NCI-H2227 treated with DMSO at 0.1 percent for 48 hours (cell line): ENCODE results near the gene CHKB.
"Not testable (repeated sequence)": the region's sequence is repeated elsewhere in the genome, so short reads cannot be mapped to it uniquely, and the experiment has no call there.

Experiments
- DNase-seq: peaks from one replicate; lab custom pipeline; 2025; lab: John Stamatoyannopoulos, UW

The CHKB gene, protein sequence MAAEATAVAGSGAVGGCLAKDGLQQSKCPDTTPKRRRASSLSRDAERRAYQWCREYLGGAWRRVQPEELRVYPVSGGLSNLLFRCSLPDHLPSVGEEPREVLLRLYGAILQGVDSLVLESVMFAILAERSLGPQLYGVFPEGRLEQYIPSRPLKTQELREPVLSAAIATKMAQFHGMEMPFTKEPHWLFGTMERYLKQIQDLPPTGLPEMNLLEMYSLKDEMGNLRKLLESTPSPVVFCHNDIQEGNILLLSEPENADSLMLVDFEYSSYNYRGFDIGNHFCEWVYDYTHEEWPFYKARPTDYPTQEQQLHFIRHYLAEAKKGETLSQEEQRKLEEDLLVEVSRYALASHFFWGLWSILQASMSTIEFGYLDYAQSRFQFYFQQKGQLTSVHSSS

DNA sequence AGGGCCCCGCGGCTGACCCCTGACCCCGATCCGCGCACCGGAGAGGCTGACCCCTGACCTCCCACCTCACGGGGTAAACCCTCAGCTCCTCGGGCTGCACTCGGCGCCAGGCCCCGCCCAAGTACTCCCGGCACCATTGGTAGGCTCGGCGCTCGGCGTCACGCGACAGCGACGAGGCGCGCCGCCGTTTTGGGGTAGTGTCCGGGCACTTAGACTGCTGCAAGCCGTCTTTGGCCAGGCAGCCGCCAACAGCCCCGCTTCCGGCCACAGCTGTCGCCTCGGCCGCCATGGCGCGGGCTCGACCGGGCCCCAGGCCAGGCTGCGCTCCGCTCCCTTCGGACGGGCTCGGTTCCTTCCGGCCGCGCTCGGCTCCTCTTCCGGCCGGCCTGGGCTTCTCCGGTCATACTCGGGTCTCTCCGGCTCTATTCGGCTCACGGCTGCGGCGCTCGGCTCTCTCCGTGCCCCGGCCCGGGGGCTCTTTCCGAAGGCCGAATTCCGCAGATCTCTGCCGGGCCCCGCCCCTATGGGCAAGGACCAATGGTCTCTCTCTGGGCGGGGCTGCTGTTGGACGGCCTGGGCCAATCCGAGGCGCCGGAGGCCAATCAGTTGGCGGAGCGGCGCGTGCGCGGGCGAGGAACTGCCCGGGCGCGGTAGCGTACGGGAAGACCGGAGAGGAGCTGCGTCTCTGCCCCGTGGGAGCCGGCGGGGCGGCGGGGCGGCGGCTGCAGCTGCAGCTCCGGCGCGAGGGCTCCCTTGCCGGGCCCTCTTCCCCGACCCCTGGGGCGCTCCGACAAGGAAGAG lies at the start of gene CHKB:
TSS of gene CHKB (minus strand) at position 357 of the 801 bp plus-strand sequence. CDS start at position 289, 68 bp downstream.
- DNase-seq = peak; percentile 94

DNA sequence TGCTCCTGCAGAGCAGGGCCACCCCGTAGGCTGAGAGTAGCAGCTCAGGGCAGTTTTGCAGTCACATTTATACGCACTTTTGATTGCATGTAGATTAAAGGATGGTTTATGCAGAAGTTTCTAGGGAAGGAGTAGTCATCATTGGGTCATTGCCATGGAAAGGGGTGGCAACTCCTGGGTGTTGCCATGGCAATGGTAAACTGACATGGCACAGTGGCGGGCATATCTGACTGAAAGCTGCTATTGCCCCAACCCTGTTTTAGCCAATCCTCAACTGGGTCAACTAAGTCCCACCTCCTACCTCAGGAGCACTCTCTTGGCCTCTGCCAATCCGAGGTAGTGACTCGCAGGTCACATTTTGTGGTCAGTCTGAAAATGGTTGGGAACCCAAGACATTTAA lies 47.7 kb upstream of the CHKB start:
- no peak for DNase-seq

DNA sequence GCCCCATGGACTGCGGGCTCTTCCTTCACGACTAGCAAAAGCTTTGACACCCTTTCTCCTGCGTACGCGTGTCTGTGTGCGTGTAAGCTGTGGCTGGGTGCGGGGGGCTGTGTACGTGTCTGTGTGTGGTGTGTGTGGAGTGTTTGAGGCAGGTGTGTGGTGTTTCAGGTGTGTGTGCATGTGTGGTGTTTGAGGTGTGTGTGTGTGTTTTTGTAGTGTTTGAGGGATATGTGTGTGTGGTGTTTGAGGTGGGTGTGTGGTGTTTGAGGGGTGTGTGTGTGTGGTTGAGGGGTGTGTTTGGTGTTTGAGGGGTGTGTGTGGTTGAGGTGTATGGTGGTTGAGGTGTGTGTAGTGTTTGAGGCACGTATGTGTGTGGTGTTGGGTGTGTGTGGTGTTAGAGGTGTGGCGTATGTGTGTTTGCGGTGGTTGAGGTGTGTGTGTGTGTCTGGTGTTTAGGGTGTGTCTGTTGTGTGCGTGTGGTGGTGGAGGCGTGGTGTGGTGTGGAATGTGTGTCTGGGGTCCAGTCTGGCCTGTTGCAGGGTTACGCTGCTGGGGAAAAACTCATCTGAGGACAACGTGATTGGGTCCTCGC lies 46.0 kb upstream of the CHKB start:
- no peak for DNase-seq

DNA sequence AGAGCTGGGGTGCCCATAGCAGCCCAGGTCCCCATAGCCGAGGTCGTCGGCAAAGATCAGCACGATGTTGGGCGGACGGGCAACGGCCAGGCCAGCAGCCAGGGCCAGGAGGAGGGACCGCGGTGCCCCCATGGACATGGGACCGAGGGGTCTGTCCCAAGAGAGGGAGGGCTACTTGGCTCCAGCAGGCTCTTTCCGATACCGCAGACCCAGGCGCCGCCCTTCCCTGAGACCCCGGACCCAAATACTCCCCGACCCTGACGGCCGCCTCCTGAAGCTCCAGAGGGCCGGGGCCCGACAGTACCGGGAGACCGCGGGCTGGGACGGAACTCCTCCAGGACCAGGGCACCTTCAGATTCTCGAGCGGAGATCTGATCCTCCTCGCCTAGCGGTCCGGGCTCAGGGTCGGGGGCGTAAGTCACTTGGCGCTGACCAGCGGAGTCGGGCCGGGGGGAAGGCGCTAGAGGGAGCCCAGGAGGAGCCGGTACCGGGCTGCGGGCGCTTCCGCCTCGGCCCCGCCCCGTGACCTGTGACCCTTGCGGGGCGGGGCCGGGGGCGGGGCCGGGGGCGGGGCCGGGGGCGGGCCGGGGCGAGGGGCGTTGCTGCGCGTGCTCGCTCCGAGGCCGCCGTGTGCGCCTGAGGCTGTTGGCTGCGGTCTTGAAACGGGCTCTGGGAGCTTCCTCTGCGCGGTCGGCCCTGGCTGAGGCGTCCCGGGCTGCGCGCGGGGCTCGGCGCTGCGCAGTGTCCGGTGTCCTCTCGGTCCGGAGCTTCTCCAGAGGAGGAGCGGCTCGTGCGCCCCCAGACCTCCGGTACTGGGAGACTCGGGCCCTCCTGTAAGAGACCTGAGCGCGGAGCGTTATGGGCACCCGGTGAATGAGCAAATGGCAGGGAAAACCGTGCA lies 45.2 kb upstream of the CHKB start, which contains the start of gene ARSA:
TSS of gene ARSA (minus strand) at position 511 of the 901 bp plus-strand sequence. CDS start at position 138, 373 bp downstream.
- DNase-seq = peak; percentile 40

DNA sequence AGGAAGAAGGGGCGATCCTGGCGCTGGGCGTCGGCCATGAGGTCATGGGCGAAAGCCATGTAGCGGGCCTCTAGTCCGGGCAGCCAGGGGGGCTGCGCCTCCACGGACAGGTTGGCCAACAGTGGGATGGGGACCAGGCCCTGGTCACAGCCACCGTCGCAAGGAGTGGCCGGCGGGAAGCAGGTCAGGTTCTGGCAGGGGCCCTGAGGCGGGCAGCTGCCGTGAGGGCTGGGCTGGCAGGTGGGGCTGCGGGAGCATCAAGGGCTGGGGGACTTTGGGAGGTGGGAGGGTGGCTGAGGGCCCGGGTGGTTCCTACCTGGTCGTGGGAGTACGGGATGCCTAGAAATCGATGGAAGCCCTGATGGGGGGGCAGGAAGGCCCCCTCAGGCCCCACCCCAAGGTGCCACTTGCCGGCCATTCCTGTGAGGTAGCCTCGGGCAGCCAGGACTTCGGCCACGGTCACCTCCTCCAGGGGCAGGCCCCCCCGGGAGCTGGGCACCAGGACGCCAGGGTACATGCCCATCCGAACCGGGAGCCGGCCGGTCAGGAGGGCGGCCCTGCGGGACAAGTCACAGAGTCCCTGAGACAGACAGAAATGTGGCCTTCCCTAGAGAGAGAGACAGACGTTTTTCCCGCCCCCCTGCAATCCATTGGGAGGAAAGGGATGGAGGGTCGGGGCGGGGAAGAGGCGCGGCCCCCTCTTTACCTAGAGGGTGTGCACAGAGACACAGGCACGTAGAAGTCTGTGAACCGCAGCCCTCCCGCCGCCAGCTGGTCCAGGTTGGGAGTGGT lies 44.4 kb upstream of the CHKB start:
- DNase-seq = no peak

DNA sequence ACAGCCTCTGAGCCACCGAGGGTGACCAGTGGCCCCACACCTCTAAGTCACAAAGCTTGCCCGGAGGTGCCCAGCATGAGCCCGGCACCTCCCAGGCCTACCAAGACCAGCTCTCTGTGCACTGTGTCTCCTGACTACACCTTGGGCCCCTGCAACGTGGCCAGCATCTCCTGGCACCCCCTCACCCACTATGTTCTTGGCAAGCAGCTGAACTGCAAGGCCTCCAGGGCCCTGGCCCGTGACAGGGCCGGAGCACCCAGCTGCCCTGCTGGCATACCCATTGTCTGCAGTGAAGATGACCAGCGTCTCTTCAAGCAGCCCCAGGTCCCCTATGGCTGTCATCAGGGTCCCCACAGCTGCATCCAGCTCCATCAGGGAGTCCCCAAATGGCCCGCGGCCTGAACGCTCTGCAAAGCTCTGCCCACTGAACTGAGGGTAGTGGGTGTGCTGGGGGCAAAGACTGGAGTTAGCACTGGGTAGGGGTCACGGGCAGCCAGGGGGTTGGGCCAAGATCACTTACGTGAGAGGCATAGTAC lies 43.7 kb upstream of the CHKB start:
- DNase-seq = no peak

DNA sequence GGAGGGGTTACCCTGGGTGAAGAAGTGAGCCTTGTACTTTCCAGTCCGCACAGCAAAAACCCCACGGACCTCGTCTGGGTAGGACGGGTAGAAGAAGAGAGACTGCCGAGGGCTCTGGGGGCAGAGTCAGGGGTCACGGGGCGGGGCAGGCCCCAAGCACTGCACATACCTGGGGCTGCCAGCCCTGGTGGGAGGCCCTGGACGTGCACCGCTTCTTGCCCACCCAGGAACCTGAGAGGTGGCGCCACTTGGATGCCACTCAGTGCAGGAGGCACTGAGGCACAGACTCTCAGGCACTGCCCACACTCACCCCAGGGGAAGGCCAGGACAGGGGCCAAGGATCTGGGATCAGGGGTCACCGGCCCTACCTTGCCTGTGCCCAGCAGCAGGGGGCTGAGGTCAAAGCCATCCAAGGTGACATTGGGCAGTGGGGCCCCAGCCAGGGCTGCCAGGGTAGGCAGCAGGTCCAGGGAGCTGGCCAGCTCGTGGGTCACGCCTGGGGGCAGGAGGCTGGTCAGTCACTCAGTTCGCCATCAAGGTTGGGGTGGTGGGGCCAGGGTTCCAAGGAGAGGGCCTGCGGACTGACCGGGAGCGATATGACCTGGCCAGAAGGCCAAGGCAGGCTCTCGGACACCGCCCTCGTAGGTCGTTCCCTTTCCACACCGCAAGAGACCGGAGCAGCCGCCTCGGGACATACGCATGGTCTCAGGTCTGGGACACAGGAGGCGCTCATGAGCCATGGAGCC lies 43.1 kb upstream of the CHKB start:
- DNase-seq = no peak

DNA sequence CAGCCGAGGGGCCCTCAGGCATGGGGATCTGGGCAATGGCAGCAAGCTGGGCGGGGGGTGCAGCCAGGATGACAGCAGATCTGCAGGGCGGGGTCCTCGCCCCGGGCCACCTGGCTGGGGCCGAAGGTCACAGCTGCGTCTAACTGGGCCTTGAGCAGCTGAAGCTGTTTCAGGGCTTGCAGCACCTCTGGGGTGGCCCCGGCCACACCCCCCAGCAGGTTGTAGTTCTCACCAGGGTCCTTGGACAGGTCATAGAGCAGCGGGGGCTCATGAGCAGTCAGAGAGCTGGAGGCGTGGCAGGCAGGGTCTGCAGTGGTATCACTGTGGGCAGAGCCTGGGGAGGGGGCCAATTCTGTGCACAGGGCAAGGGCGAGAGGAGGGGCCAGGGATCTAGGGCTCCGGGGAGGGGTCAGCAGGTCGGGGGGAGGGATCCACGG lies 42.5 kb upstream of the CHKB start:
- no peak for DNase-seq

DNA sequence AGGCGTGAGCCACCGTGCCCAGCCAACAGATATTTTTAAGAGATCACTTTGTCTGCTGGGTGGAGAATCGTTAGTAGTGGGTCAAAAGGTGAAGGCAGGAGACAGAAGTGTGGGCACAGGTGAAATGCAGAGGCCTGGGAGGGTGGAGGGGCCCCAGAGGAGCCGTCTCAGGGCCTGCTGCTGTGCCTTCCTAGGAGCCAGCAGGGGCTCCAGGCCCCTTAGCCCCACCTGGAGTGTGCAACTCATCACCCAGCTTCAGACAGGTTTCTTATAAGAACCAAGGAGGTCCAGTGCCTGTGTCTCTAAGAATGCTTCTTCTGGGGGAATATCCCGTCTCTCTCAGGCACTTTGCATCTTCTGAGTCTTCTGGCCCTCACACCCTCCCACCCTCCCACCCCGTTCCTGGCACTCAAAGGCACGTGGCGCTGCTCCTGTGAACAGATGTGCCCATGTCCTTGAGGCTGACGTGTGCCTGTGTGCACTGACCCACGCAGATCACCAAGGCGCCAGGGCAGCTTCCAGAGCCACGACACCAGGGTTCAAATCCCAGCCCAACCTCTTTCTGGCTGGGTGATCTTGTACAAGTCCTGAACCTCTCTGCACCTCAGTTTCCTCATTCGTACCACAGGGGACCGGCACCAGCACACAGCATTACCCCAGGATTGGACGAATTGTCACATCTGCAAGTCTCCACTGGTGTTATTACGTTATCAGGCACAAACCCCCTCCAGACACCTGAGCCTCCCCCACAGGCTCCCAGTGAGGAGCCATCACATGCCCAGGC lies 41.9 kb upstream of the CHKB start:
- no peak for DNase-seq

DNA sequence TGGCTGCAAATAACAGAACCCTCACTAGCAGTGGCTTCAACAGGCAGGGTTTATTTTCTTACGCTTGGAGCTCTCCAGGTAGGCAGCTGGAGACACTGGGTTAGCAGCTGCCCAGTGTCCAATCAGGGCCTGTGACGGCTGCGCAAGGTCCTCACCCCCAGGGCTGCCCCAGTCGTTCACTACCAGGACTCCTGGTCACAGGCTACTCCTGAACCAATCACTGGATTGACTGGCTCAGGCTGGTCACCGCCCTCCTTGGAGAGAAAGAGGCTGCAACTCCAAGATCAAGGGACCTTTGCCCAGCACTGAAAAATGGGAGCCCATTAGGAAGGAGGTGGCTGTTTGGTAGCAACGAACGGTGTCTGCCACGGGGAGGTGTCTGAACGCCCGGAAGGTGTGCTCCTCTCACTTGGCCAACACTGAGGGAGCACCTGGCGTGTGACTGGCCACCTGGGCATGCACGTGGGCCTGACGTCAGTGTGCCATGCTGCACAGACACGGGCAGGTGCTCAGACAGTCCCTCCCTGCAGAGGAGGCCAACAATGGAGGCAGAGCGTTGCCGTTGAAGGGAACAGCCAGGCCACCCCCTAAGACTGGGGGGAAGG lies 40.2 kb upstream of the CHKB start:
- no peak for DNase-seq

DNA sequence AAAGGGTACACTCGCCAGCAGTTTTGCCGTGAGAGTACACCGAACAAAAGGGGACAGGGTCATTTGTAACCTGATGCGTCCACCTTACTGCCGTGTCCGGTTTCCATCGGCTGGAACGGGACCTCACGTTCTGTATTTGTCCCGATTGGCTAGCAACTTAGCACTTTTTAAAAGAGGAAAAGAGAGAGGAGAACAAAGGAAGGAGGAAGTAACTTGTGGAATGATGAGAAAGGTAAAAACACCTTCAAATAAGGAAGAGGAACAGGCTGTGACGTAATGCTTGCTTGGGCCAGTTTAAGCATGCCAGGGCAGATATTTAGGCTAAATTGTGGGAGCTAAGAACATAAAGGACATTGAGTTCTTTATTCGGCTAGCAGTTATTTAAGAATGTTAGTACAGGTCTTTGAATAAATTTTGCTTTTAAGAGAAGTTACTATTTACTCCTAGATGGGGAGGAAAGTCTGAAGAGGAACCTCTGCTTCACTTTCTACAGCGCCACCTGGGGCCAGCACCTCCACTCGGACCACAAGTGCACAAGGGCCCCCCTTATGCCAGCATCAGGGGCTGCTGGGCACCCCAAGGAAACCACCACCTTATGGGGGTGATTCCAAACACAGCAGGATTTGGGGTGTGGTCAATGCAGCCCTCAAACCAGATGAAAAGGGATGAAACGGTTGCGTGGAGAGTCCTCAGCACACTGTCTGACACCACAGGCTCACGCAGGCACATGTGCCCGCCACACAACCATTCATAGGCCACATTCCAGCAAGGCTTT lies 39.5 kb upstream of the CHKB start:
- DNase-seq = no peak

DNA sequence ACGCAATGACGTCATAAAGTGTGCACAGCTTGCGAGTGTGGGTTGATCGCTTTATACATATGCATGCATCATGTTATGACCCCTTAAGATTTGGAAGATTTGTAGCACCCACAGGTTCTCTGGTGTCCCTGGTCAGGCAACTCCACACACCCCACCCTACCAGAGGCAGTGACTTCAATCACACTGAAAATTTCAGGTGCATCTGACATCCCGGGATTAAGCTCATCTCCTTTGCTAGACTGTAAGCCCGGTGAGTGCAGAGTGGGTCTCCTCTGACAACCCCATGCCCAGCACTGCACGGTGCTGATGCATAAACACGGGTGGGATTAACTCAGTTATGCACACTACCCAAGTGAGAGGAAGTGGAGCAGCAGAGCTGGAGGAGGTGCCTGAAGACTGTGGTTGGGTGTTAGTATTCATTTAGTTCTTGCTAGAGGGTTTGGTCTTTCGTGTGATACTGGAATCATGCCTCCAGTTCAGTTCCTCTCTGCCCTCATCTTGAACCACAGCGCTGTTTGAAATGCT lies 38.8 kb upstream of the CHKB start:
- DNase-seq = no peak

DNA sequence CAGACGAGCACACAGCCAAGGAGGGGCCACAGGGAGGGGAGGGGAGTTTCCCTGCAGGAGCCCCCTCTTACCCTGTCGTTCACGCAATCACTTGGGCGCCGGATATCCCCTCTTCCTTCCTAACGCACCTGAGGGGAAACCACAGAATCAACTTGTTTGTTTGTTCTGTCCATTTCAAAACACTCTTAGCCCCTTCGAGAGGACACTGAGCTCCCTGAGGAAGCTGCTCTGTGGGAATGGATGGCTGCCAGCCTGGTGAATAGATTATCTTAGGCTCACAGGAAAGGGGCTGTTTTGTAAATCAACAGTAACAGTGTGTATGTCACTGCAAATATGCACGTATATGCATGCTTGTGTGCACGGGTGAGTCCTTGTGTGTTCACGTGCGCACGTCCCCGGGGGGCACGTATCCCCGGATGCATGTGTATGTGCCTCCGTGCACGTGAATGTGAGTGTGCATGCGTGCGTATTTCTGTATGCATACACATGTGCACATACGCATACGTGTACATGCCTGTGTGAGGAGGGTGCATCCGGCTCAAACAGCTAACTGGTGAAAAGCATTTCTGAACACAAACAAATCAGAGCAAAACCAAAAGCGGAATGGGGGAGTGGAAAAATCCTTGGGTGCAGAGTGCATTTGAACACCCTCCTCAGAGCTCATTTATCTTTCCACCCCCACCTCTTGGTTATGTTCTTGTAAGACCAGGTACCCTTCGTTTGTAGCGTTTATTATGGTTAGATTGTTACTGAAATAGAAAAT lies 38.1 kb upstream of the CHKB start:
- DNase-seq = peak; percentile 76

DNA sequence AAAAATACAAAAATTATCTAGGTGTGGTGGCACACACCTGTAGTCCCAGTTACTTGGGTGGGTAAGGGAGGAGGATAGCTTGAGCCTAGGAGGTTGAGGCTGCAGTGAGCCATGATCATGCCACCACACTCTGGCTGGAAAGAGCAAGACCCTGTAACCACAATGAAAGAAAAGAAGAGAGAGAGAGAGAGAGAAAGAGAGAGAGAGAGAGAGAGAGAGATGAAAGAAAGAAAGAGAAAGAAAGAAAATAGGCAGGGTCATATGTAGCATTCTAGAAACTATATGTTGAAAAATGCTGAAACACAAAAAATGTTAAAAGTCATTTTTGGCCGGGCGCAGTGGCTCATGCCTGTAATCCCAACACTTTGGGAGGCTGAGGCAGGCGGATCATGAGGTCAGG lies 31.6 kb upstream of the CHKB start:
- not testable (repeated sequence) for DNase-seq

DNA sequence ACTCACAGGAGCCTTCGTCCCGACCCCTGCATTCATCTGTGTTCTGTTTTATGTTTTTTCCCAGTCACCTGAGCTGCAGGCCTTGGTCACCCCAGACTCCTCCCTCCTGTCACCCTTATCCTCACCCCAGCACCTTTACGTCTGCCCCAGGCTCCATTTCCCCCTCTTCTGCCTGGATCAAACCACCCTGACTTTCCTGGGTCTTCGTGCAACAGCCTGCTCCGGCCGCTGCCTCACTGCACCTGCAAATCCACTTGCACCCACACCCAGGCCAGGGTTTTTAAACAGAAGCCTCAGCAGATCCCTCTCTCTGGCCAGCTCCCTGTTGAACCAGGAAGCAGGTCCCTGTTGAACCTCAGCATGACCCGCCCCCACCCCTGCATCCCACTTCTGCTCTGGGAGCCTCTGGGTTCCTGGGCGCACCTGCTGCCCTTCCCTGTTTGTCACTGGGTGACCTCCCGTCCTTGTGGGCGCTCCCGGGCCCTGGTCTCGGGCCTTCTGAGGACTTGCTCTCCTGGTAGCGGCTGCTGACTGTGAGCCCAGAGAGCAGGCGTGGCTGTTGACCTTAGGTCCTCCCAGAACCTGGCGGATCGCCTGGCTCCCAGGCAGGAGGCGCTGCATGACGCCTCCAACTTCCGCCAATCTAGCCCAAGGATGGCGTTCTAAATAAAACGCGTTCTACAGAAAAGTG lies 30.8 kb upstream of the CHKB start:
- no peak for DNase-seq
